ENCODE data around the gene TANGO2.

Gene TANGO2

DNA sequence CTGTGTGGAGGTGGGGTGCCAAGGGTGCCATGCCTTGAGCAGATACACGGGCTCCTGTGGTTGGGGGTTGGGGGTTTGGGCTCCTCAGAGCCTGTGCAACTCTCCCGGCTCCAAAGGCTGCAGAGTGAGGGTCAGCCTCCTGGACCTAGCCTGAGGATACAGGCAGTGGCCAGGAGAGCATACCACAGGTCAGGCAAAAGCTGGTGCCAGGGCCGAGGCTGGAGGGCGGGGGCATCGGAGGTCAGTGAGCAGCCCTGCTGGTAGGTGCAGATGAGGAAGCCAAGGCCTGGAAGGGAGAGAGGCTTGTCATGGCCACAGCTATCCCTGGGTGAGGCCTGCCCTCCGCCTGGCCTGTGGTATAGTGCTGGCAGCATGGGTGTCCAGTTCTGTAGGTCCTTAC is 33.6 kb downstream of the TANGO2 start:
- no peak for TF ChIP-seq CTCF (IDR thresholded peaks at IDR 0.05; ENCODE audit: borderline replicate concordance, insufficient read depth, low read depth, low read length)
- no peak overlapping the region for H3K4me3 ChIP-seq (ENCODE audit: low read depth, low read length)

GRCh38 chr22:20055144-20055543 is 34.2 kb downstream of the TANGO2 start:
- no peak for TF ChIP-seq CTCF (IDR thresholded peaks at IDR 0.05; ENCODE audit: borderline replicate concordance, insufficient read depth, low read depth, low read length)
- no peak overlapping the region for H3K4me3 ChIP-seq (ENCODE audit: low read depth, low read length)

- H3K4me3 ChIP-seq (ENCODE audit: low read depth, low read length), result no peak overlapping the region
- no peak for TF ChIP-seq CTCF (IDR thresholded peaks at IDR 0.05; ENCODE audit: borderline replicate concordance, insufficient read depth, low read depth, low read length)
These were observed 34.7 kb downstream of the TANGO2 start for GRCh38 chr22:20055654-20056053.

DNA sequence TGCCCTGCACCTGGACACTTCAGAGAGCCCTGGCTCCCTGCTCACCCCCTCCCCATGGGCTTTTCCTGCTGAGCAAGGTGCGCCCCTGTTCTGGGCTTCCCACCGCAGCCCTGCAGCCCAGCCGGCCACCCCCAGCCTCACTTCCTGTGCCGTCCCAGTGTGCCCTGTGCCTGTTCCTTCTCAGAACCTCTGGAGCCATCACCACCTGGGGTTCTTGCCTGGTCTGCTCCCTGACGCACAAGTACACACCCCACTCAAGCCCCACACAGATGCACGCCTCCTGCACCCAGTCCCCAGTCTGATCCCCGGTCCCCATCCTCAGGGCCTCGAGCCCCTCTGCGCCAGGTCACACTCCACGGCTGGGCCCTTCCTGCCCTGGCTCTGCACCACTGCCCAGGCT is 35.3 kb downstream of the TANGO2 start:
- no peak overlapping the region for H3K4me3 ChIP-seq (ENCODE audit: low read depth, low read length)
- TF ChIP-seq CTCF (IDR thresholded peaks at IDR 0.05; ENCODE audit: borderline replicate concordance, insufficient read depth, low read depth, low read length), result no peak

GRCh38 chr22:20056696-20057386 is 35.9 kb downstream of the TANGO2 start:
- TF ChIP-seq CTCF (IDR thresholded peaks at IDR 0.05; ENCODE audit: borderline replicate concordance, insufficient read depth, low read depth, low read length), result no peak
- H3K4me3 ChIP-seq (ENCODE audit: low read depth, low read length), result no peak overlapping the region

- no peak for TF ChIP-seq CTCF (IDR thresholded peaks at IDR 0.05; ENCODE audit: borderline replicate concordance, insufficient read depth, low read depth, low read length)
- no peak overlapping the region for H3K4me3 ChIP-seq (ENCODE audit: low read depth, low read length)
These were observed 36.8 kb downstream of the TANGO2 start for GRCh38 chr22:20057596-20058268.
